ENCODE measurements around the gene SELENOF.

Gene SELENOF

DNA sequence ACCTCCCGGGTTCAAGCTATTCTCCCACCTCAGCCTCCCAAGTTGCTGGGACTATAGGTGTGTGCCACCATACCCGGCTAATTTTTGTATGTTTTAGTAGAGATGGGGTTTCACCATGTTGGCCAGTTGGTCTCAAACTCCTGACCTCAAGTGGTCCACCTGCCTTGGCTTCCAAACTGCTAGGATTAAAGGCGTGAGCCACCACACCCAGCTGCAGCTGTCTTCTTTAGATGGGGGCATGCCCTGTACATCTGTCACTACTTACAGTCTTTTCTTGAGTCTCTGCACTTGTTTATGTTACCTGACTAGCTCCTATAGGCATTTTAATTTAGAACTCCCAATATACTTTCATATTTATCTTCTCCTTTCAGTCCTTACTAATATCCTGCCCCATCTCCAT lies 64.2 kb downstream of the SELENOF start:
- no peak overlapping the region for H3K27ac ChIP-seq (ENCODE audit: low read depth, low read length)
- no peaks in the 10 kb centered on the region for H3K27me3 ChIP-seq (ENCODE audit: control insufficient read depth in 5 of 5, insufficient read depth in 4 of 5, low read length in 5 of 5)
- no peaks in the 10 kb centered on the region for H3K36me3 ChIP-seq (ENCODE audit: control insufficient read depth in 5 of 5, insufficient read depth in 5 of 5, low read length in 5 of 5)
- H3K9me3 ChIP-seq (ENCODE audit: control insufficient read depth in 5 of 5, low read length in 5 of 5) = no peaks in the 10 kb centered on the region
- peaks cover 0 to 6% (median 4%) of the 10 kb centered on the region in 5 donors for H3K4me1 ChIP-seq (ENCODE audit: control insufficient read depth in 5 of 5, insufficient read depth in 5 of 5, low read length in 5 of 5)
- H3K9ac ChIP-seq (ENCODE audit: low read length in 5 of 5) = no peak overlapping the region
- no peak overlapping the region for H3K4me3 ChIP-seq (ENCODE audit: low read depth in 1 of 5, low read length in 5 of 5)

GRCh38 chr1:86848654-86849053 lies 65.3 kb downstream of the SELENOF start:
- Histone ChIP-seq H3K4me1 (ENCODE audit: control insufficient read depth in 5 of 5, insufficient read depth in 5 of 5, low read length in 5 of 5) (peaks cover 0 to 6% (median 4%) of the 10 kb centered on the region in 5 donors), H3K27ac (ENCODE audit: low read depth, low read length) (no peak overlapping the region), H3K27me3 (ENCODE audit: control insufficient read depth in 5 of 5, insufficient read depth in 4 of 5, low read length in 5 of 5) (no peaks in the 10 kb centered on the region), H3K9ac (ENCODE audit: low read length in 5 of 5) (no peak overlapping the region), H3K4me3 (ENCODE audit: low read depth in 1 of 5, low read length in 5 of 5) (no peak overlapping the region), H3K9me3 (ENCODE audit: control insufficient read depth in 5 of 5, low read length in 5 of 5) (no peaks in the 10 kb centered on the region), H3K36me3 (ENCODE audit: control insufficient read depth in 5 of 5, insufficient read depth in 5 of 5, low read length in 5 of 5) (no peaks in the 10 kb centered on the region)

- Histone ChIP-seq H3K4me1 (ENCODE audit: control insufficient read depth in 5 of 5, insufficient read depth in 5 of 5, low read length in 5 of 5) (peaks cover 0 to 6% (median 4%) of the 10 kb centered on the region in 5 donors), H3K9me3 (ENCODE audit: control insufficient read depth in 5 of 5, low read length in 5 of 5) (no peaks in the 10 kb centered on the region), H3K27ac (ENCODE audit: low read depth, low read length) (no peak overlapping the region), H3K36me3 (ENCODE audit: control insufficient read depth in 5 of 5, insufficient read depth in 5 of 5, low read length in 5 of 5) (no peaks in the 10 kb centered on the region), H3K27me3 (ENCODE audit: control insufficient read depth in 5 of 5, insufficient read depth in 4 of 5, low read length in 5 of 5) (no peaks in the 10 kb centered on the region), H3K9ac (ENCODE audit: low read length in 5 of 5) (no peak overlapping the region), H3K4me3 (ENCODE audit: low read depth in 1 of 5, low read length in 5 of 5) (no peak overlapping the region)
Measured at GRCh38 chr1:86846164-86846647, 67.7 kb downstream of the SELENOF start.

- no peaks in the 10 kb centered on the region for H3K27me3 ChIP-seq (ENCODE audit: control insufficient read depth in 5 of 5, insufficient read depth in 4 of 5, low read length in 5 of 5)
- H3K36me3 ChIP-seq (ENCODE audit: control insufficient read depth in 5 of 5, insufficient read depth in 5 of 5, low read length in 5 of 5) = no peaks in the 10 kb centered on the region
- H3K9me3 ChIP-seq (ENCODE audit: control insufficient read depth in 5 of 5, low read length in 5 of 5) = no peaks in the 10 kb centered on the region
- H3K4me1 ChIP-seq (ENCODE audit: control insufficient read depth in 5 of 5, insufficient read depth in 5 of 5, low read length in 5 of 5) = peaks cover 0 to 6% (median 4%) of the 10 kb centered on the region in 5 donors
- no peak overlapping the region for H3K9ac ChIP-seq (ENCODE audit: low read length in 5 of 5)
- H3K4me3 ChIP-seq (ENCODE audit: low read depth in 1 of 5, low read length in 5 of 5) = no peak overlapping the region
- H3K27ac ChIP-seq (ENCODE audit: low read depth, low read length) = no peak overlapping the region
Measured at GRCh38 chr1:86845514-86845913, 68.4 kb downstream of the SELENOF start.

DNA sequence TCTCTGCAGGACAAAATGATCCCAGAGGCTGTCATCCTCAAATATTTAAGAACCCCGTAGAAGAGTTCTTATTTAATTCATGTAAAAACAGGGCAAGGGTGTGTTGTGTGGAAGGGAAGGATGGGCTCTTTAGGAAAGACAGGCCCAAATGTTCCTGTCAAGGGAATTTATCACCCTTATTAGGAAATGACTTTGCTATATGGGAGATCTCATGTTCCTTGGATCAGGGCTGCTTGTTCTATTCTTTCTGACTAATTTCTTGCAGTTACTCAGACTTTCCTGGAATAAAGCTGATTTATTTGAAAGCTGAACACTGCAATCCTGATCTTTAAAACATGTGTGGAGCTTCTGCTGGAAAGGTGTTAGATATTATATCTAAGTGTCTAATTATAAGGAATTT lies 72.8 kb downstream of the SELENOF start:
- H3K36me3 ChIP-seq (ENCODE audit: control insufficient read depth in 5 of 5, insufficient read depth in 5 of 5, low read length in 5 of 5) = no peaks in the 10 kb centered on the region
- H3K27ac ChIP-seq (ENCODE audit: low read depth, low read length) = no peak overlapping the region
- no peak overlapping the region for H3K9ac ChIP-seq (ENCODE audit: low read length in 5 of 5)
- peaks cover 0 to 3% (median 1%) of the 10 kb centered on the region in 5 donors for H3K4me1 ChIP-seq (ENCODE audit: control insufficient read depth in 5 of 5, insufficient read depth in 5 of 5, low read length in 5 of 5)
- no peaks in the 10 kb centered on the region for H3K9me3 ChIP-seq (ENCODE audit: control insufficient read depth in 5 of 5, low read length in 5 of 5)
- no peaks in the 10 kb centered on the region for H3K27me3 ChIP-seq (ENCODE audit: control insufficient read depth in 5 of 5, insufficient read depth in 4 of 5, low read length in 5 of 5)
- H3K4me3 ChIP-seq (ENCODE audit: low read depth in 1 of 5, low read length in 5 of 5) = no peak overlapping the region

DNA sequence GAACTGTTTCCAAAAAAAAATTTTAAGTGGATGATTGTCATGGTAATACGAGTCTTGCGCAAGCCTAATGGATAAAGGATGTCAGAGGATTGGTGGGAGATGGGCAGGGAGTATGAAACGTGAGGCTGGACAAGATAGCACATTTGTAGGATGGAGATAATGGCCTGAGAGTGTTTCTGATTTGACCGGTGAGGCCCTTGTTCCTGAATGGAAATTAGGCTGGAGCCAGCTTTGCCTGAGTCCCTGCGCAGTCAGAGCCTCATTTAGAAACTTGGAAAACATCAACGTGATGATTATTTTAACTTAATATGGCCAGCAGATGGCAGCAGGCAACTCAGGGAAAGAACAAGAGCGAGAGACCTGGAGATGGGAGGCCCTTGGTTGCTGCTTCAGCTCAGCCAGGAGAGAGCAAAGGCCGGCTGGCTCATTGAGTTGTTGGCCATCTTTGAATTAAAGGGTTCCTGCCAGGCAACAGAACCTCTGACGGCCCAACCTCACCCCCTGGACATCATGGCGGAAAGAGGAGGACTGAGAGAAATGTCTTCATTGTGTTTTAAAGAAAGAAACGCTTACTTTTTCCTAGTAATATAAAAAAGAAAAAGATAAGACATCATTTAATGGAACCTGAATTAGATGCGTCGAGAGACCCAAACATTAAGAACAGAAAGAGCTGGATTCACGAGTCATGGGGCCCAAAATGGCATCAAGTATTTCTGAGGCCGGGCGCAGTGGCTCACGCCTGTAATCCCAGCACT lies 80.3 kb downstream of the SELENOF start:
- no peaks in the 10 kb centered on the region for H3K9me3 ChIP-seq (ENCODE audit: control insufficient read depth in 5 of 5, low read length in 5 of 5)
- peaks cover 0 to 6% (median 0%) of the 10 kb centered on the region in 5 donors for H3K4me1 ChIP-seq (ENCODE audit: control insufficient read depth in 5 of 5, insufficient read depth in 5 of 5, low read length in 5 of 5)
- H3K36me3 ChIP-seq (ENCODE audit: control insufficient read depth in 5 of 5, insufficient read depth in 5 of 5, low read length in 5 of 5) = no peaks in the 10 kb centered on the region
- no peak overlapping the region for H3K27ac ChIP-seq (ENCODE audit: low read depth, low read length)
- no peak overlapping the region for H3K4me3 ChIP-seq (ENCODE audit: low read depth in 1 of 5, low read length in 5 of 5)
- H3K9ac ChIP-seq (ENCODE audit: low read length in 5 of 5) = no peak overlapping the region
- H3K27me3 ChIP-seq (ENCODE audit: control insufficient read depth in 5 of 5, insufficient read depth in 4 of 5, low read length in 5 of 5) = no peaks in the 10 kb centered on the region

DNA sequence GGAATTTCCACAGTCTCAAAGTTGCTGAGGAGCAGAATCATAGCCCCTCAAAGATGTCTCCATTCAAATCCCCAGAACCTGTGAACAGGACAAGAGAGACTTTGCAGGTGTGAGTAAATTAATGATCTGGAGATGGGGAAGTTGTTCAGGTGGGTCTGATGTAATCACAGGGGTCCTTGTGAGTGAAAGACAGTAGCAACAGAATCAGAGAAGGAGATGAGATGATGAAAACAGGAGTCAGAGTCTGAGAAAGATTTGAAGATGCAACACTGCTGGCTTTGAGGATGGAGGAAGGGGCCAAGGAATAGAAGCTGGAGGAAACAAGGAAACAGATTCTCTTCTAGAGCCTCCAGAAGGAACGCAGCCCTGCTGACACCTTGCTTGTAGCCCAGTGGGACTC lies 81.5 kb downstream of the SELENOF start:
- H3K4me3 ChIP-seq (ENCODE audit: low read depth in 1 of 5, low read length in 5 of 5) = no peak overlapping the region
- no peaks in the 10 kb centered on the region for H3K27me3 ChIP-seq (ENCODE audit: control insufficient read depth in 5 of 5, insufficient read depth in 4 of 5, low read length in 5 of 5)
- H3K9ac ChIP-seq (ENCODE audit: low read length in 5 of 5) = no peak overlapping the region
- no peaks in the 10 kb centered on the region for H3K36me3 ChIP-seq (ENCODE audit: control insufficient read depth in 5 of 5, insufficient read depth in 5 of 5, low read length in 5 of 5)
- no peak overlapping the region for H3K27ac ChIP-seq (ENCODE audit: low read depth, low read length)
- H3K4me1 ChIP-seq (ENCODE audit: control insufficient read depth in 5 of 5, insufficient read depth in 5 of 5, low read length in 5 of 5) = peaks cover 0 to 10% (median 0%) of the 10 kb centered on the region in 5 donors
- H3K9me3 ChIP-seq (ENCODE audit: control insufficient read depth in 5 of 5, low read length in 5 of 5) = no peaks in the 10 kb centered on the region

DNA sequence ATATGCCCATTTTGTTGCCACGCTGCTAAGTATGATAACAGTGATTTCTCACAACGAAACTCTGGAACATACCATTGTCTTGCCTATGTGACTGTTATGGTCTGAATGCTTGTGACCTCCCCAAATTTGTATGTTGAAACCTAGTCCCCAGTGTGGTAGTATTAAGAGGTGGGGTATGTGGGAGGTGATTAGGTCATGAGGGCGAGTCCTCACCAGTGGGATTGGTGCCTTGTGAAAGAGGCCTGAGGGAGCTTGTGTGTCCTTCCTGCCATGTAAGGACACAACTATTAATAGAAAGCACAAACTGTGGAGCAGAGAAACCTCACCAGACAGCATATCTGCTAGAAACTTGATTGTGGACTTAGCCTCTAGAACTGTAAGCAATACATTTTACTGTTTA lies 84.6 kb downstream of the SELENOF start:
- Histone ChIP-seq H3K27me3 (ENCODE audit: control insufficient read depth in 5 of 5, insufficient read depth in 4 of 5, low read length in 5 of 5) (no peaks in the 10 kb centered on the region), H3K4me3 (ENCODE audit: low read depth in 1 of 5, low read length in 5 of 5) (no peak overlapping the region), H3K4me1 (ENCODE audit: control insufficient read depth in 5 of 5, insufficient read depth in 5 of 5, low read length in 5 of 5) (peaks cover 0 to 10% (median 0%) of the 10 kb centered on the region in 5 donors), H3K36me3 (ENCODE audit: control insufficient read depth in 5 of 5, insufficient read depth in 5 of 5, low read length in 5 of 5) (no peaks in the 10 kb centered on the region), H3K27ac (ENCODE audit: low read depth, low read length) (no peak overlapping the region), H3K9me3 (ENCODE audit: control insufficient read depth in 5 of 5, low read length in 5 of 5) (no peaks in the 10 kb centered on the region), H3K9ac (ENCODE audit: low read length in 5 of 5) (no peak overlapping the region)

DNA sequence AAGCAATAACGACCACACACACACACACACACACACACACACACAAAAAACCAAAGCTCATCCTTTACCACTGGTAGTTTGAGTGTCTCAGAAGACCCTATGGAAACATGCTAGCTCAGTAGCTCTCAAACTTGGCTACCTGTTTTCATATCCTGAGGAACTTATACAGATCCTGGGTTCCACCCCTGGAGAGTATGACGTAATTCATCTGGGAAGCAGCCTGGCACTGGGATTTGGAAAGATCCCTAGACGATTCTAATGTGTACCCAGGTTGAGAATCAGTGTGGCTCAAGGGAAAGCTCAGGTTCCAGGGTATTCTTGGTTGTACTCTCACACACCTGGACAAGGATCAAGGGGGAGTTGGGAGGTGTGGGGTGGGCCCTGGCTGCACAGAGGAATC lies 85.9 kb downstream of the SELENOF start:
- peaks cover 0 to 10% (median 0%) of the 10 kb centered on the region in 5 donors for H3K4me1 ChIP-seq (ENCODE audit: control insufficient read depth in 5 of 5, insufficient read depth in 5 of 5, low read length in 5 of 5)
- no peak overlapping the region for H3K4me3 ChIP-seq (ENCODE audit: low read depth in 1 of 5, low read length in 5 of 5)
- H3K27ac ChIP-seq (ENCODE audit: low read depth, low read length) = no peak overlapping the region
- no peak overlapping the region for H3K9ac ChIP-seq (ENCODE audit: low read length in 5 of 5)
- no peaks in the 10 kb centered on the region for H3K27me3 ChIP-seq (ENCODE audit: control insufficient read depth in 5 of 5, insufficient read depth in 4 of 5, low read length in 5 of 5)
- H3K9me3 ChIP-seq (ENCODE audit: control insufficient read depth in 5 of 5, low read length in 5 of 5) = no peaks in the 10 kb centered on the region
- no peaks in the 10 kb centered on the region for H3K36me3 ChIP-seq (ENCODE audit: control insufficient read depth in 5 of 5, insufficient read depth in 5 of 5, low read length in 5 of 5)

DNA sequence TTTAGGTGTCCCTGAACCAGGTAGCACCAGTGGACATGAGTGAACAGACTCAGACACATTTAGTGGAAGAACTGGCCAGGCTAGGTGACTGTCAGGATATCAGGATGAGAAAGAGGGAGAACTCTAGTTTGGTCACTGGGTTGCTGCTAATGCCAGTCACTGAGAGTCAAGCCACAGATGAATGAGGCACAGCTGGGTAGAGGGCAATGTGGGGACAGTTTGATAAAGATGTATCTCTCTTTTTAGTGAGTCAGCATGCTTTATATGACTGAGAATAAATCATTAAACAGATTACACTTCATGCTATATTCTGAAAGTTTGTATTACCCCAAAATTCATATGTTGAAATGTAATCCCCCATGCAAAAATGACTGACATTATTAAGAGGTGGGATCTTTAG lies 87.1 kb downstream of the SELENOF start:
- no peak overlapping the region for H3K9ac ChIP-seq (ENCODE audit: low read length in 5 of 5)

More for the DNA sequence above, 87.1 kb downstream of the SELENOF start:
- no peaks in the 10 kb centered on the region for H3K9me3 ChIP-seq (ENCODE audit: control insufficient read depth in 5 of 5, low read length in 5 of 5)
- H3K27ac ChIP-seq (ENCODE audit: low read depth, low read length) = no peak overlapping the region
- H3K4me1 ChIP-seq (ENCODE audit: control insufficient read depth in 5 of 5, insufficient read depth in 5 of 5, low read length in 5 of 5) = peaks cover 0 to 10% (median 0%) of the 10 kb centered on the region in 5 donors
- no peaks in the 10 kb centered on the region for H3K36me3 ChIP-seq (ENCODE audit: control insufficient read depth in 5 of 5, insufficient read depth in 5 of 5, low read length in 5 of 5)
- H3K27me3 ChIP-seq (ENCODE audit: control insufficient read depth in 5 of 5, insufficient read depth in 4 of 5, low read length in 5 of 5) = no peaks in the 10 kb centered on the region
- H3K4me3 ChIP-seq (ENCODE audit: low read depth in 1 of 5, low read length in 5 of 5) = no peak overlapping the region
